Mesothelial cell of epicardium (in vitro differentiated cells): Measurements from ENCODE around the gene MAP3K6. TPM values are rescaled to one million over a fixed set of nuclear protein-coding genes. Genes with fewer than 3 reads are reported as not detected.

Experiments
- DNase-seq, 2 experiments: peaks; one replicate each; pipeline ENCODE4 v3.0.0; 2021; ENCODE audit warnings: low spot score in 2 of 2; ENCODE audit not compliant: unreplicated experiment in 2 of 2
- H3K27ac Mint-ChIP-seq: 2 replicates; pipeline ENCODE4 v1.8.0; 2021; ENCODE audit warnings: mixed read lengths
- H3K27me3 Mint-ChIP-seq: 2 replicates; pipeline ENCODE4 v1.8.0; 2021; ENCODE audit warnings: low read depth, mixed read lengths
- H3K36me3 Mint-ChIP-seq: 2 replicates; pipeline ENCODE4 v1.8.0; 2021; ENCODE audit warnings: mixed read lengths
- H3K4me1 Mint-ChIP-seq: 2 replicates; pipeline ENCODE4 v1.8.0; 2021; ENCODE audit warnings: mixed read lengths
- H3K4me3 Mint-ChIP-seq: 2 replicates; pipeline ENCODE4 v1.8.0; 2021; ENCODE audit warnings: mild to moderate bottlenecking, moderate library complexity, mixed read lengths
- H3K9me3 Mint-ChIP-seq: 2 replicates; pipeline ENCODE4 v1.8.0; 2021; ENCODE audit warnings: mixed read lengths
- total RNA-seq: library from RNA; stranded (reverse); gene quantifications from 3 replicates; pipeline ENCODE4 v1.2.1, GENCODE V29; 2021
- TF ChIP-seq, protein P1 (sequence below): fragments of 200-600 bp; sonication (generic); IDR thresholded peaks from one replicate; pipeline ENCODE4 v1.5.0; 2021; ENCODE audit warnings: antibody characterized with exemption; ENCODE audit not compliant: unreplicated experiment

The MAP3K6 gene
- total RNA-seq, 1 donor from 2014 or later, result 13.7 TPM

DNA sequence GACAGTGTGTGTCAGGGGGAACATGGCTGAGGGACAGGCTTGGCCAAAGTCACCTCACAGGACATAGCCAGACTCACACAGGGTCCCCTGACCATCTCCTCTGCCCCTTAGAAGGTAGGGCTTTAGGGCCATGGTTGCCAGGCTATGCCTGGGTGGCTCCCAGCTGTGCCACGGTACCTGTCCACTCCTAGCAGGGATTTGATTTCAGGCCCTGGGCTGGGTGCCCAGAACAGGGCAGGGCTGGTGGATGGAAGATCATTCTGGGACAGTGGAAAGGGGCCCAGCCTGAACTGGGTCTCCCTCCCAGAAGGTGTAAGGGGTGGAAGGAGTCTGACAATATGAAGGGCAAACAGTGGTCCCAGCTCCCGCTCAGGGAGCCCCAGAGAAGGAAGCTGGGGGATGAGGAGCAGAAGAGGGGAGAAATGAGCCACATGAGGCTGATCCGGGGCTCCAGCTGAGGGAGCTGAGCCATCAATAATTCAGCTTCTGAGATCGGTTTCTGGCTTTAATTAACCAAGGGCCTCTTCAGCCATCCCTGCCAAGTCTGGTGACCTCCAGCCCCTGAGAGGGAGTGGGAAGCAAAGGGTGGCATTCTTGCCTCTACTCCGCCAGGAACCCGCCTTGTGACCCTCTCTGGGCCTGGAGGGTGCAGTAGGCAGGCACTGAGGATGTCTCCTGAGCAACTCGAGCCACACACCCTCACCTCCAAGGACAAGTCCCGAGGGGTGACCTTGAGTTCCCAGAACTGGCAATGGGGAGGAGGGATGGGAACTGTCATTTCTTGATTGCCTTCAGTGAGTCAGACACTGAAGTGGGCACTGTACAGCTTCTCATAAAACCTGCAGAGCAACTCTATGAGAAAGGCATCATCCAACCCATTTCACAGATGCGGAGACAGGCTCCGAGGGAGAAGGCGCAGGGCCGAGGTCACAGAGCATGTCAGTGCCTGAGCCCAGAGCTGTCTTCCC is 14.3 kb upstream of the MAP3K6 start:
- Mint-ChIP-seq H3K9me3 (no peaks in the 10 kb centered on the region), H3K4me3 (no peak overlapping the region), H3K27ac (no peak overlapping the region), H3K27me3 (peaks cover 16% of the 10 kb centered on the region), H3K4me1 (peaks cover 8% of the 10 kb centered on the region), H3K36me3 (no peaks in the 10 kb centered on the region)
- no peak for DNase-seq
- TF ChIP-seq, protein P1, sequence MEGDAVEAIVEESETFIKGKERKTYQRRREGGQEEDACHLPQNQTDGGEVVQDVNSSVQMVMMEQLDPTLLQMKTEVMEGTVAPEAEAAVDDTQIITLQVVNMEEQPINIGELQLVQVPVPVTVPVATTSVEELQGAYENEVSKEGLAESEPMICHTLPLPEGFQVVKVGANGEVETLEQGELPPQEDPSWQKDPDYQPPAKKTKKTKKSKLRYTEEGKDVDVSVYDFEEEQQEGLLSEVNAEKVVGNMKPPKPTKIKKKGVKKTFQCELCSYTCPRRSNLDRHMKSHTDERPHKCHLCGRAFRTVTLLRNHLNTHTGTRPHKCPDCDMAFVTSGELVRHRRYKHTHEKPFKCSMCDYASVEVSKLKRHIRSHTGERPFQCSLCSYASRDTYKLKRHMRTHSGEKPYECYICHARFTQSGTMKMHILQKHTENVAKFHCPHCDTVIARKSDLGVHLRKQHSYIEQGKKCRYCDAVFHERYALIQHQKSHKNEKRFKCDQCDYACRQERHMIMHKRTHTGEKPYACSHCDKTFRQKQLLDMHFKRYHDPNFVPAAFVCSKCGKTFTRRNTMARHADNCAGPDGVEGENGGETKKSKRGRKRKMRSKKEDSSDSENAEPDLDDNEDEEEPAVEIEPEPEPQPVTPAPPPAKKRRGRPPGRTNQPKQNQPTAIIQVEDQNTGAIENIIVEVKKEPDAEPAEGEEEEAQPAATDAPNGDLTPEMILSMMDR, result no peak

DNA sequence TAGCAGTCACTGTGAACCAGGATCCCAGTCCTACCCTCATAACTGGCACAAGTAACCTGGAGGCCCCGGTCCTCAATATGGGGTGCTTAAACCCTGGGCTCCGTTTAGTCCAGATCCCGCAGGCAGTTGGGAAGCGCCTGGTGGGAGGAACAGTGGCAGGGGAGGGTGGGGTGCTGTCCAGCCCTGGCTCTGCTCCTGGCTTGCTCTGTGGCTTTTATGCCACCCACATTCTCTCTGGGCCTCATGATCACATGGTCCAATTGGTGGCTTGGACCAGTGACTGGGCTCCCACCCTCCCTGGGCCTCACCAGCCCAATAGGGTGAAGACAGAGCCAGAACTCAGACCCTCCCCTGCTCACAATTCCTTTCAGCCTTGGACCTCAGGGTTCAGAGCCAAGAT is 13.5 kb upstream of the MAP3K6 start:
- Mint-ChIP-seq H3K9me3 (no peaks in the 10 kb centered on the region), H3K27me3 (peaks cover 16% of the 10 kb centered on the region), H3K27ac (no peak overlapping the region), H3K4me1 (peaks cover 8% of the 10 kb centered on the region), H3K4me3 (no peak overlapping the region), H3K36me3 (no peaks in the 10 kb centered on the region)
- no peak for DNase-seq
- TF ChIP-seq, protein P1, result no peak

DNA sequence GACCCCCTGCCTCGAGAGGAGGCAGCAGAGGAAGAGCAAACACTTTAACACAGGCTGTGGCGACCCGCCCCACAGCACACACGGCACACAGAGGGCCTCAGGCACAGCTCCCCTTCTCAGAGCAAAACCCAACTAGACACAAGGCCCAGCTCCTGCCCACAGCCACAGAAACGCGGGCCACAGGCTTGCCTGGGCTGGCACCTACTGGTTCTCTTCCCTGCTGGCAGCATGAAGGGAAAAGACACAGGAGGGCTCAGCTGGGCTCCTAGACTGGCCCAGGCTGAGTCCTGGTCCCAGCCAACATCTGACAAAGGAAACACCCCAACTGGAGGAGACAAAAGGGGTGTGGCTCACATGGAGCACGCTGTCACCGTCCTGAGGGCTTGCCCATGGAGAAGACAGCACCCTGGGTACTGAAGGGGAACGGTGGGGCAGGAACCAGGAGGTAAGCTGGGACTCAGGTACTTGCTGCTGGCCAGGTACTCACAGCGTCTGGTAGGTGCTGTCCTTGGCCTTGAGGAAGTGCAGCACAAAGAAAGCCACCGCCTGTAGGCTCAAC is 12.9 kb upstream of the MAP3K6 start:
- Mint-ChIP-seq H3K27me3 (peaks cover 16% of the 10 kb centered on the region), H3K36me3 (no peaks in the 10 kb centered on the region), H3K4me1 (peaks cover 8% of the 10 kb centered on the region), H3K9me3 (no peaks in the 10 kb centered on the region), H3K4me3 (no peak overlapping the region), H3K27ac (no peak overlapping the region)
- DNase-seq, result no peak
- TF ChIP-seq, protein P1, result no peak

DNA sequence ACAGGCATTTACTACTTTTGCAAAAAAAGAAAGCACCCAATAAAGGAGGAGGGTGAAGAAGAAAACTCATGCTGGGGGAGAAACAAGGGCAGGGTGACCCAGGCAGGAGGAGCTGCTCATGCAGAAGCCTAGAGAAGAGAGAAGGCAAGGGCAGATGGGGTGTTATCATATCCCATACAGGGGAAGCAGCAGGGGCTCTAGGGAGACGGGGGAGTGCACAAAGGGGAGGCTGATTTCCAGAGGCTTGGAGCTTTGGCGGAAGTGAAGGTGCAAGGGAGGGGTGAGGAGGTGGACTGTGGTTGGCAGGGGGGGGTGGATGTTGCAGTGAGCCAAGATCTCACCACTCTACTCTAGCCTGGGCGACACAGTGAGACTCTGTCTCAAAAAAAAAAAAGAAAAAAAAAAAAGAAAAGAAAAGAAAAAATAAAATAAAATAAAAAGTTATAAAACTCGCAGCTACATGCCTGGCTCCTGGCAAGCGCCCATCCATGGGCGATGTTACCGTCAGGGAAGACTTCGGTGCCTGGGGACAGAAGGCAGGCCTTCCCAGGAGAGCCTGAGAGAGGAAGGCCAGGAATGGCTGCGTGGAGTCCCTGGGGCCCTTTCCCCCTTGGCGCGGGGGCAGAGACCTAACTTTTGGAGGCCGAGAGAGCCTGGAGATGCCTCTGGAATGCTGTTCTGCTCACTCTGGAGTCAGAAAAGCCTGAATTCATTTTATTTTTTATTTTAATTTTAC is 11.2 kb upstream of the MAP3K6 start:
- Mint-ChIP-seq H3K9me3 (no peaks in the 10 kb centered on the region), H3K36me3 (no peaks in the 10 kb centered on the region), H3K4me3 (no peak overlapping the region), H3K27ac (no peak overlapping the region), H3K27me3 (peaks cover 13% of the 10 kb centered on the region), H3K4me1 (peaks cover 8% of the 10 kb centered on the region)
- TF ChIP-seq, protein P1, result no peak
- DNase-seq, result no peak

DNA sequence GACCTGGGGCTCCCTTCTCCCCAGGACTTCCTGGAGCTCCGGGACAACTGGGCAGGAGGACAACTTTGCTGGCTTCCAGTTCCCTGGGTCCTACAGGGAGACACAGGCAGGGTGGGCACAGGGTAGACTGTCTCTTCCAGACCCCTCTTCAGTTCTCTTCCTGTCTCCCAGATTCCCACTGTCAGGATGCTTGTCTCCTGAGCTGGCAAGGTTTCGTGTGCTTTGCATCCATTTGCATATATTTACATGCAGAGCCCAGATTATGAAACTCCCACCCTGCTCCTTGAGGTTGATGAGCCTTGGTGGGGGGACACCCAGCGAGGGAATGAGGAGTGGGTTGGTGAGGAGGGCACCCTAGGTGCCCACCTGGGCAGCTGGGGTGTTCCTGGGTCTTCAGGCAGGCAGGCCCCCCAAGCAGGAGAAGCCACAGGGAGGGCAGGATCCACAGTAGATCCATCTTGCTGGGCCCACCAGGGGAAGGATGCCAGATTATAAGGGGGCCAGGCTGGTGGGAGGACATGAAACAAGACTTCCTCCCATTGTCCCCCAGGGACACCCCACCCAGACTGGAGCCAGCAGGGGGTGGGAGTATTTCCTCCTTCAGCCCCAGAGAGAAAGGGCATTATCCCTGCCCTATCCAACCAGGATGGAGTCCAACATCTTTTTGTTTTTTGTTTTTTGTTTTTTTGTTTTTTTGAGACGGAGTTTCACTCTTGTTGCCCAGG is 7.8 kb upstream of the MAP3K6 start, which contains the start of gene FCN3:
Gene FCN3, minus strand, starts transcription at position 463 of the 725 bp plus-strand sequence. Its CDS starts 6 bp downstream, at position 457.
- H3K27me3 Mint-ChIP-seq, result no peaks in the 10 kb centered on the region
- H3K27ac Mint-ChIP-seq, result no peak within 1 kb of the TSS
- H3K4me3 Mint-ChIP-seq, result no peak within 1 kb of the TSS
- H3K36me3 Mint-ChIP-seq, result no peaks in the 10 kb centered on the region
- DNase-seq, result no peak
- H3K4me1 Mint-ChIP-seq, result peaks cover 2% of the 10 kb centered on the region
- no peaks in the 10 kb centered on the region for H3K9me3 Mint-ChIP-seq
- TF ChIP-seq, protein P1, result no peak
